Epithelial cell of esophagus (primary cell): ENCODE results near the gene PTGR3.

ENCODE experiments used
- DNase-seq: peaks from one replicate; pipeline ENCODE4 v3.0.0; 2010; ENCODE audit warnings: low read depth
- H3K4me3 ChIP-seq: 2 replicates; pipeline ENCODE4 v1.5.1; 2011; ENCODE audit warnings: mild to moderate bottlenecking, low read length, control low read depth
- TF ChIP-seq, protein P1 (sequence below): IDR thresholded peaks from 2 replicates; pipeline ENCODE4 v1.5.1; 2011; ENCODE audit warnings: low read depth, mild to moderate bottlenecking, low read length, control low read depth, inconsistent platforms; ENCODE audit not compliant: insufficient read depth; ENCODE audit errors: missing control alignments

PTGR3 gene

DNA sequence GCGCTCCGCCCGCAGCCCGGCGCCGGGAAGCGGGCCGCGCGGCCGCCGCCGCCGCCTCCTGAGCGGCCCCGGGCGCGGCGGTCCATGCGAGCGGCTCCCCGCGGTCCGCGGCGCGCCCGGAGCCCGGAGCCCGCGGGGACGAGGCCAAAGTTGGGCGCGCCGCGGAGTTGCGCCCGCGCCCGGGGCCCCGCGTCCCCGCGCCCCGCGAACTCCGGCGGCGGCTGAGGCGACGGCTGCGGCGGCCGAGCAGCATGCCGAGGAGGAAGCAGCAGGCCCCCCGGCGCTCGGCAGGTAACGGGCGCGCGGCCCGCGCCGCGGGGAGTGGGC lies 2.6 kb upstream of the PTGR3 start:
- TF ChIP-seq, protein P1, sequence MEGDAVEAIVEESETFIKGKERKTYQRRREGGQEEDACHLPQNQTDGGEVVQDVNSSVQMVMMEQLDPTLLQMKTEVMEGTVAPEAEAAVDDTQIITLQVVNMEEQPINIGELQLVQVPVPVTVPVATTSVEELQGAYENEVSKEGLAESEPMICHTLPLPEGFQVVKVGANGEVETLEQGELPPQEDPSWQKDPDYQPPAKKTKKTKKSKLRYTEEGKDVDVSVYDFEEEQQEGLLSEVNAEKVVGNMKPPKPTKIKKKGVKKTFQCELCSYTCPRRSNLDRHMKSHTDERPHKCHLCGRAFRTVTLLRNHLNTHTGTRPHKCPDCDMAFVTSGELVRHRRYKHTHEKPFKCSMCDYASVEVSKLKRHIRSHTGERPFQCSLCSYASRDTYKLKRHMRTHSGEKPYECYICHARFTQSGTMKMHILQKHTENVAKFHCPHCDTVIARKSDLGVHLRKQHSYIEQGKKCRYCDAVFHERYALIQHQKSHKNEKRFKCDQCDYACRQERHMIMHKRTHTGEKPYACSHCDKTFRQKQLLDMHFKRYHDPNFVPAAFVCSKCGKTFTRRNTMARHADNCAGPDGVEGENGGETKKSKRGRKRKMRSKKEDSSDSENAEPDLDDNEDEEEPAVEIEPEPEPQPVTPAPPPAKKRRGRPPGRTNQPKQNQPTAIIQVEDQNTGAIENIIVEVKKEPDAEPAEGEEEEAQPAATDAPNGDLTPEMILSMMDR = no peak
- peak; percentile 10 for DNase-seq
- H3K4me3 ChIP-seq = peak overlapping the region; percentile 61

DNA sequence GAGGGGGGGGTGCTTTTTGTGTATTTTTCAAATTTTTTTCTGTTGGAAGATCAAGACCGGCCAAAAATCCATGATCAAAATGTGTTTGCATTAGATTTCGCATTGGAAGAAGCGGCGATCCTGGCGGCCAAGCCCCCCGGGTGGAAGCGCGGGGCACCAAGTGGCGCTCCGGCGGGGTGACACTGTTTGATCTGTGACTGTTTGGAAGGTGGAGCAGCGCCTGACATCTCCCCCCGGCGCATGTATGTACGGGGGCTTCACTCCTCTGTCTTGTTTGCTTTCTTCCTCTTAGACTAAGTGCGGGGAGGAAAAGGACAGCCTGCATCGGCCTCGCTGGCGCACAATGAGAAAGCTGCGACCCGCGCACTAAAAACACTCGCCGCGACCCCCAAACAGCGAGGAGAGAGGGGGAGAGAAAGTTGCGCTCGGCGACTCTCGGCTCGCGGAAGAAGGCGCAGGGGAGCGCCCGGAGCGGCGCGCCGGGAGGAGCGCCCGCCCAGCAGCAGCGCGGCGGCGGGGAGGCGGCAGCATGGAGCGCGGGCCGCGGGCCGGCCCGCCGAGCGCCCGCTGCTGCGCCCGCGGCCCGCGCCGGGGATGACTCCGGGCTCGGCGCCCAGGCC lies 2.2 kb upstream of the PTGR3 start:
- DNase-seq = peak; percentile 50
- TF ChIP-seq, protein P1 = no peak
- peak overlapping the region; percentile 75 for H3K4me3 ChIP-seq

DNA sequence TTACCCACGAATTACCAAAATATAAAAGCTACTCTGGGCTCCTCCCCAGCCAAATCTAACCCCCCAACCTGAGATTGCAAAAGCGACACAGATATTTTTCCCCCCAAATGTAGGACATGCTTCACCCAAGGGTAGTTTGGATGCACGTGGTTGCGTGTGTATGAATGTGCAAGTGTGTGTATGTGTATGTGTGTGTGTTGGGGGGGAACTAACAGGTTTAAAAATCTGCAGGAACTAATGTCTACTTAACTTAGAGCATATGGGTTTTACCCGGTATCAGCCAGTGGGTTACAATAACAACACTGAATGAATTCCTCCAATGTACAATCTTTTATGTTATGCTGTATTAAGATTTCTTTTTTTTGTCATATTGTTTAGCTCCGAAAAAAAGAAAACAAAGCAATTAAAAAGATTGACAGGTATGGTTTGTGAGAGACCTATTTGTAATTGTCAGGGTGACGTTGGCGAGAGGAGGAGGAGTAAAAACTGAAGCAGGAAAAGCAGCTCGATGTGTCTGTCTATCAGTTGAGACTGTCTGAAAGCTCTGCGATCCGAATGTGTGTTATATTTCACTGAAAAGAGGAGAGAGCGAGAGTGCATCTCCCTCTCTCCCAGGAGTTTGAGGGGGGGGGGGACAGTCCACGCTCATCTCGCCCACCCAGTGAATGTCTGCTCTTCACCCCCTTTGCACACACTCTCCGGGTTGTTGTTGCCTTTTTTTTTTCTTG lies 1.5 kb upstream of the PTGR3 start, which contains the start of gene TSHZ1:
Gene TSHZ1 (plus strand): TSS at position 524 of the 728 bp plus-strand sequence. CDS start 1,080 bp downstream, outside the sequence.
- peak within 1 kb of the TSS; percentile 75 for H3K4me3 ChIP-seq
- TF ChIP-seq, protein P1 = no peak
- DNase-seq = peak; percentile 94

DNA sequence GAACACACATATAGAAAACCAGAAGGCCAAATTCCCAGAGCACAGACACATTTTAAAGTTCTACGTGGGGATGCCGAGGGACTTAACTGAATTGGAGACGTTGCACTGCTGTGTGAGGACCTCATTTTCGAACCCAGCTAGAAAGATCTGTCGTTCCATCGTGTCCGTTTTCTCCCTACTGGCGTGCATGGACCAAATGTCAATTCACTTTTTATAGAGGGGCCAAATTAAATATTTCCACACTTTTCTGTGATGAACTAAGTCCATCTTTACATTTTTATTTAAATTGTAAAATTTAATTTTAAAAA lies 966 bp upstream of the PTGR3 start:
- peak; percentile 36 for DNase-seq
- TF ChIP-seq, protein P1 = no peak
- peak overlapping the region; percentile 75 for H3K4me3 ChIP-seq

DNA sequence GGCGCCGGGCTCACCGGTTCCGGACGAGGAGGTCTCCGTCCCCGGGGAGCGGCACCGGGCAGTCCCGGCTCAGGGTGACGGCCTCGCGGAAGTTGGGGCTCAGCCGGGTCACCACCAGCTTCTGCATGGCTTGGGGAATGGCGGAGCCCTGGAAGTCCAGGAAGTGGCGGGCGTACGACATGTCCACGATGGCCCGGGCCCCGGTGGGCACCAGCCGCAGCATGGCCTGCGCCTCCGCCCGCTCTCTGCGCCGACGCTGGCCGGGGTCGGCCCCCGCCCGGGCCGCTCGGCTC lies 157 bp downstream of the PTGR3 start:
- no peak for DNase-seq
- peak overlapping the region; percentile 75 for H3K4me3 ChIP-seq
- TF ChIP-seq, protein P1 = no peak

DNA sequence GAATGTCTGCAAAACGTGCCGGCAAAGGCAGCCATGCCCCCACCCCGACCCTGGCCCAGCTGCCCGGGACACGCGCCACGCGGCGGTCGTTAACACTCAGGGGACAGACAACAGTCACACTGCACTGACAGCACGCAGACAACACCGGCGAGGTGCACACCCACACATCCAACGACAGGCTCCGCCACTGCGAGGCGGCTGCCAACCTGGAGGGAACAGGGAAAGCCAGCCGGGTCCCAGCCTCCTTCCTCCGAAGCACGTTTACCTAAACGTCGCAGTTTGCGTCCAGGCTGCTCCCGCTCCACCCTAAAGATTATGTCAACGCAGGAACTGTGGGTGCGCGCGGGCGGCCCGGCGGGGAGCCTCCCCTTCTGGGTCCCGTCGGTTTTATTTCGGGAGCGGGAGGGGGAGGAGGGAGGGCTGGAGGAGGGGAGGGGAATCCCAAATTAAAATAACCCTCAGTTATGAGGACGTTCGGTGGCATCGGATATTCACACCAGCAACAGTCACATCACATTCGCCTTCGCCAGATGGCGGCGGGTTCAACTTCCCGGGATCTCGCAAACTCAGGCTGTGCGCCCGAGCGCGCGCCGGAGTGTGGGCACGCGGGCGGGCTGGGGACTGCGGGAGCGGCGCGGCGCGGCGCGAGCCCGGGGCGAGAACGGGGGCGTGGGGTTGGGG lies 644 bp downstream of the PTGR3 start:
- TF ChIP-seq, protein P1 = peak; percentile 16
- peak; percentile 70 for DNase-seq

More for the DNA sequence above, 644 bp downstream of the PTGR3 start:
- peak overlapping the region; percentile 75 for H3K4me3 ChIP-seq
